GM21723 (cell line): ENCODE data around the gene MED25.

Experiments
- ATAC-seq: cut with Tn5 transposase; IDR thresholded peaks from one replicate; pipeline ENCODE4 v1.9.1; 2021; ENCODE audit warnings: mild to moderate bottlenecking, moderate library complexity; ENCODE audit not compliant: unreplicated experiment

Gene MED25

GRCh38 chr19:49855676-49856573, 37.8 kb downstream of the MED25 start:
- ATAC-seq, result no peak

- no peak for ATAC-seq
These were observed 38.5 kb downstream of the MED25 start for GRCh38 chr19:49856574-49857021.

GRCh38 chr19:49857061-49857837, 39.2 kb downstream of the MED25 start:
- no peak for ATAC-seq

- ATAC-seq, result no peak
These were observed 39.7 kb downstream of the MED25 start for GRCh38 chr19:49857838-49858087.

- ATAC-seq, result no peak
These were observed 40.2 kb downstream of the MED25 start for GRCh38 chr19:49858088-49858985.

- no peak for ATAC-seq
These were observed 41.7 kb downstream of the MED25 start for GRCh38 chr19:49859682-49860335.

GRCh38 chr19:49860336-49861102, 42.4 kb downstream of the MED25 start:
- ATAC-seq, result no peak

GRCh38 chr19:49861107-49861506, 43.0 kb downstream of the MED25 start:
- no peak for ATAC-seq

- no peak for ATAC-seq
These were observed 43.7 kb downstream of the MED25 start for GRCh38 chr19:49861541-49862378.

GRCh38 chr19:49862391-49863253, 44.5 kb downstream of the MED25 start:
- no peak for ATAC-seq

- ATAC-seq, result no peak
These were observed 45.3 kb downstream of the MED25 start for GRCh38 chr19:49863254-49863934.

- ATAC-seq, result no peak
These were observed 45.8 kb downstream of the MED25 start for GRCh38 chr19:49863935-49864320.

- ATAC-seq, result no peak
These were observed 46.8 kb downstream of the MED25 start for GRCh38 chr19:49864890-49865289.

- ATAC-seq, result peak; percentile 39
These were observed 49.1 kb downstream of the MED25 start, which contains the start of gene PNKP for GRCh38 chr19:49866933-49867782. Gene PNKP, minus strand, starts transcription at chr19:49867576. Its CDS starts 372 bp downstream, at chr19:49867204.

GRCh38 chr19:49869009-49869483, 51.0 kb downstream of the MED25 start:
- peak; percentile 15 for ATAC-seq
